HCT116 (cell line): ENCODE results near the gene DHODH. TPM values are rescaled to one million over a fixed set of nuclear protein-coding genes. Genes with fewer than 3 reads are reported as not detected.

Experiments
- ATAC-seq: fragments of 200-7000 bp; cut with Tn5 transposase; 2 replicates; pipeline ENCODE4 v1.9.1; 2020; ENCODE audit warnings: mild to moderate bottlenecking, moderate library complexity
- BruUV-seq: library from RNA; stranded (reverse); fragments of 400-500 nt; replicated peaks from 2 replicates; lab custom pipeline; 2021; lab: Mats Ljungman, UMichigan
- CTCF ChIA-PET: fragments of 300-600 bp; sonication (Branson Sonifier 250); formaldehyde crosslinking; loops from one replicate; lab custom pipeline; 2021; ENCODE audit warnings: antibody characterized with exemption; lab: Charles Lee
- POLR2A ChIA-PET: fragments of 300-600, 350-600 bp; sonication (Branson Sonifier 250); formaldehyde crosslinking; loops from one replicate; lab custom pipeline; 2021; ENCODE audit warnings: antibody characterized with exemption; lab: Charles Lee
- RAD21 ChIA-PET, 2 experiments: fragments of 300-600 bp; sonication (Branson Sonifier 250); formaldehyde crosslinking; loops; one replicate each; lab custom pipeline; 2023; ENCODE audit warnings: low total read pairs in 2 of 2; ENCODE audit not compliant: uncharacterized antibody in 2 of 2, unreplicated experiment in 2 of 2, low non-redundant PET in 1 of 2; lab: Charles Lee
- DNase-seq: peaks from one replicate; pipeline ENCODE4 v3.0.0-alpha.2; 2010; ENCODE audit warnings: low read depth, low spot score
- H2AFZ ChIP-seq: fragments of 200-600 bp; shearing (Covaris generic), sonication (generic); 2 replicates; pipeline ENCODE4 v1.6.1; 2017; ENCODE audit warnings: low read depth, mixed run types, mixed read lengths, antibody characterized with exemption, low read length; ENCODE audit not compliant: poor library complexity, severe bottlenecking
- H3K27ac ChIP-seq: 2 replicates; pipeline ENCODE4 v1.5.1; 2012; ENCODE audit warnings: low read depth, low read length
- H3K27me3 ChIP-seq: fragments of 200-600 bp; sonication (generic); 2 replicates; pipeline ENCODE4 v1.6.1; 2016; ENCODE audit warnings: mixed run types, low read length, mixed read lengths; ENCODE audit not compliant: insufficient read depth
- H3K36me3 ChIP-seq, 2 experiments: fragments of 200-500 bp in 1 of 2; fragments of 200-600 bp in 1 of 2; sonication (Bioruptor generic) in 1 of 2; sonication (generic) in 1 of 2; 2 replicates each; pipeline versions ENCODE4 v1.5.1 to v1.6.1; 2014 to 2016; ENCODE audit warnings: low read length in 2 of 2, inconsistent platforms in 1 of 2, mixed read lengths in 1 of 2, mixed run types in 1 of 2; ENCODE audit not compliant: insufficient read depth in 2 of 2, control insufficient read depth in 1 of 2
- H3K4me1 ChIP-seq, 2 experiments: fragments of 200-600 bp in 1 of 2; sonication (generic) in 1 of 2; 2 replicates each; pipeline versions ENCODE4 v1.5.1 to v1.6.1; 2012 to 2017; ENCODE audit warnings: low read length in 2 of 2, inconsistent platforms in 1 of 2, mild to moderate bottlenecking in 1 of 2, mixed read lengths in 1 of 2, mixed run types in 1 of 2, moderate library complexity in 1 of 2; ENCODE audit not compliant: insufficient read depth in 2 of 2, control insufficient read depth in 1 of 2
- H3K4me2 ChIP-seq: fragments of 200-600 bp; sonication (generic); 2 replicates; pipeline ENCODE4 v1.6.1; 2017; ENCODE audit warnings: mixed run types, low read length, mixed read lengths
- H3K4me3 ChIP-seq, 2 experiments: fragments of 200-600 bp in 1 of 2; sonication (generic) in 1 of 2; replicated peaks in 1 of 2; 2 replicates each; pipeline ENCODE4 v1.5.1; 2011 to 2016; ENCODE audit warnings: low read length in 2 of 2, control low read depth in 1 of 2, low read depth in 1 of 2, mild to moderate bottlenecking in 1 of 2, mixed read lengths in 1 of 2, mixed run types in 1 of 2
- H3K79me2 ChIP-seq: fragments of 200-600 bp; sonication (generic); 2 replicates; pipeline ENCODE4 v1.6.1; 2017; ENCODE audit warnings: mild to moderate bottlenecking, mixed run types, low read length, moderate library complexity, mixed read lengths; ENCODE audit not compliant: insufficient read depth
- H3K9ac ChIP-seq: fragments of 200-600 bp; sonication (generic); 2 replicates; pipeline ENCODE4 v1.6.1; 2016; ENCODE audit warnings: low read length, mixed read lengths
- H3K9me2 ChIP-seq: fragments of 200-600 bp; sonication (generic), shearing (Covaris generic); 2 replicates; pipeline ENCODE4 v1.6.1; 2017; ENCODE audit warnings: mixed run types, mild to moderate bottlenecking, moderate library complexity; ENCODE audit not compliant: insufficient read depth
- H3K9me3 ChIP-seq, 2 experiments: fragments of 200-500 bp in 1 of 2; fragments of 200-600 bp in 1 of 2; sonication (Bioruptor generic) in 1 of 2; sonication (generic) in 1 of 2; 2 replicates each; pipeline ENCODE4 v1.6.1; 2014 to 2017; ENCODE audit warnings: low read length in 2 of 2, mixed read lengths in 2 of 2, inconsistent platforms in 1 of 2, low read depth in 1 of 2, mild to moderate bottlenecking in 1 of 2, mixed run types in 1 of 2, moderate library complexity in 1 of 2; ENCODE audit not compliant: control insufficient read depth in 1 of 2, insufficient read depth in 1 of 2
- H4K20me1 ChIP-seq: fragments of 200-600 bp; sonication (generic), shearing (Covaris generic); 2 replicates; pipeline ENCODE4 v1.6.1; 2017; ENCODE audit warnings: mixed run types, mild to moderate bottlenecking, moderate library complexity; ENCODE audit not compliant: insufficient read depth
- CBX3 ChIP-seq: IDR thresholded peaks from 2 replicates; pipeline ENCODE4 v1.6.1; 2012; ENCODE audit warnings: low read depth
- CEBPB ChIP-seq: IDR thresholded peaks from 2 replicates; pipeline ENCODE4 v1.6.1; 2012; ENCODE audit warnings: low read depth
- ELF1 ChIP-seq: IDR thresholded peaks from 2 replicates; pipeline ENCODE4 v1.6.1; 2012; ENCODE audit warnings: low read depth, borderline replicate concordance
- EZH2phosphoT487 ChIP-seq: fragments of 200-600 bp; IDR thresholded peaks from 2 replicates; pipeline ENCODE4 v1.6.1; 2018; ENCODE audit warnings: antibody characterized with exemption, borderline replicate concordance
- FOSL1 ChIP-seq: IDR thresholded peaks from 2 replicates; pipeline ENCODE4 v1.6.1; 2012; ENCODE audit warnings: low read depth
- JUND ChIP-seq: IDR thresholded peaks from 2 replicates; pipeline ENCODE4 v1.6.1; 2012
- POLR2A ChIP-seq: IDR thresholded peaks from 2 replicates; pipeline ENCODE4 v1.7.0; 2011; ENCODE audit warnings: borderline replicate concordance; ENCODE audit not compliant: insufficient read depth, insufficient read length; ENCODE audit errors: extremely low read depth
- POLR2AphosphoS5 ChIP-seq: IDR thresholded peaks from 2 replicates; pipeline ENCODE4 v1.6.1; 2011; ENCODE audit warnings: mild to moderate bottlenecking, low read depth, low read length, moderate library complexity
- RAD21 ChIP-seq: IDR thresholded peaks from 2 replicates; pipeline ENCODE4 v1.6.1; 2012; ENCODE audit warnings: low read depth, mild to moderate bottlenecking
- SIN3A ChIP-seq: IDR thresholded peaks from 2 replicates; pipeline ENCODE4 v1.6.1; 2012; ENCODE audit warnings: low read depth
- SRF ChIP-seq: IDR thresholded peaks from 2 replicates; pipeline ENCODE4 v1.6.1; 2012; ENCODE audit warnings: low read depth
- TCF7L2 ChIP-seq: IDR thresholded peaks from 2 replicates; pipeline ENCODE4 v1.7.0; 2011; ENCODE audit warnings: borderline replicate concordance, inconsistent platforms; ENCODE audit not compliant: insufficient read depth, insufficient read length; ENCODE audit errors: extremely low read depth
- YY1 ChIP-seq: IDR thresholded peaks from 2 replicates; pipeline ENCODE4 v1.6.1; 2011; ENCODE audit warnings: low read length, low read depth, moderate library complexity, mild to moderate bottlenecking; ENCODE audit not compliant: insufficient replicate concordance; ENCODE audit errors: extremely low read depth
- ZFX ChIP-seq: fragments of 450-650 bp; IDR thresholded peaks from 2 replicates; pipeline ENCODE4 v1.6.1; 2017
- ZNF274 ChIP-seq: fragments of 200-500 bp; sonication (Bioruptor generic); IDR thresholded peaks from 2 replicates; pipeline ENCODE4 v1.6.1; 2014; ENCODE audit warnings: mild to moderate bottlenecking, low read depth, low read length, inconsistent platforms
- intact Hi-C: fragments of 100-400 bp; cut with micrococcal nuclease; formaldehyde crosslinking; loops from 2 replicates; pipeline ENCODE4 v1.10.0; 2022
- total RNA-seq: library from RNA; stranded (reverse); gene quantifications from one replicate; pipeline ENCODE4 v1.2.1, GENCODE V29; 2021; ENCODE audit not compliant: unreplicated experiment
- TF ChIP-seq, protein P1 (sequence below): IDR thresholded peaks from 2 replicates; pipeline ENCODE4 v1.6.1; 2012
- TF ChIP-seq, protein P2 (sequence below), 3 experiments: fragments of 200-600 bp in 1 of 3; sonication (generic) in 1 of 3; IDR thresholded peaks in 2 of 3; conservative IDR thresholded peaks in 1 of 3; 2 replicates each; pipeline ENCODE4 v1.5.1; 2012 to 2017; ENCODE audit warnings: low read depth in 2 of 3, low read length in 2 of 3, antibody characterized with exemption in 1 of 3, borderline replicate concordance in 1 of 3, control low read depth in 1 of 3, mild to moderate bottlenecking in 1 of 3, mixed read lengths in 1 of 3, mixed run types in 1 of 3, moderate library complexity in 1 of 3; ENCODE audit not compliant: insufficient read depth in 1 of 3
- TF ChIP-seq, protein P3 (sequence below): IDR thresholded peaks from 2 replicates; pipeline ENCODE4 v1.6.1; 2012
- TF ChIP-seq, protein P4 (sequence below): IDR thresholded peaks from 2 replicates; pipeline ENCODE4 v1.6.1; 2012; ENCODE audit warnings: low read depth

DHODH gene
- total RNA-seq, 1 experiment from 2014 or later: 22.1 TPM

DNA sequence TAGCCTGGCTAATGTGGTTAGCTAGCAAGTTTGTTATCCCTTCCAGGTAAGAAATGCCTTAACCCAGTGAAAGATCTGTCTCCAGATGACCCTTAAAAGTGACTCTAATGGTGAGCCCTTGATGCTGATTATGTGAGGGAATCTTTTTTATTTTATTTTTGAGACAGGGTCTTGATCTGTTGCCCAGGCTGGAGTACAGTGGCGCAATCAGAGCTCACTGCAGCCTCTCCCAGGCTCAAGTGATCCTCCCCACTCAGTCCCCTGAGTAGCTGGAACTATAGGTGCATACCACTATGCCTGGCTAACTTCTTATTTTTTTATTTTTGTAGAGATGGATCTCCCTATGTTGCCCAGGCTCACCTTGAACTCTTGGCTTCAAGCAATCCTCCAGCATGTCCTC lies 35.0 kb downstream of the DHODH start:
- RAD21 ChIA-PET: no interaction called here
- Histone ChIP-seq H3K27me3 (no peaks in the 10 kb centered on the region), H4K20me1 (no peaks in the 10 kb centered on the region), H3K4me1 (no peaks in the 10 kb centered on the region), H3K79me2 (no peaks in the 10 kb centered on the region), H3K9me2 (no peaks in the 10 kb centered on the region), H3K27ac (no peak overlapping the region), H3K4me3 (no peak overlapping the region), H3K9me3 (no peaks in the 10 kb centered on the region), H3K4me2 (no peak overlapping the region), H3K36me3 (no peaks in the 10 kb centered on the region), H2AFZ (no peak overlapping the region), H3K9ac (no peak overlapping the region)
- DNase-seq (no peak), ATAC-seq (no peak)
- intact Hi-C loops: no loop called here
- POLR2A ChIA-PET: no interaction called here
- CTCF ChIA-PET: no interaction called here
- BruUV-seq: no TSS peak
- TF ChIP-seq CBX3 (no peak), ELF1 (no peak), ZFX (no peak), RAD21 (no peak), TCF7L2 (no peak), POLR2AphosphoS5 (no peak), SIN3A (no peak), FOSL1 (no peak), YY1 (no peak), JUND (no peak), CEBPB (no peak), SRF (no peak), EZH2phosphoT487 (no peak), POLR2A (no peak), ZNF274 (no peak)
- TF ChIP-seq, protein P1, sequence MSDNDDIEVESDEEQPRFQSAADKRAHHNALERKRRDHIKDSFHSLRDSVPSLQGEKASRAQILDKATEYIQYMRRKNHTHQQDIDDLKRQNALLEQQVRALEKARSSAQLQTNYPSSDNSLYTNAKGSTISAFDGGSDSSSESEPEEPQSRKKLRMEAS: no peak
- TF ChIP-seq, protein P2, sequence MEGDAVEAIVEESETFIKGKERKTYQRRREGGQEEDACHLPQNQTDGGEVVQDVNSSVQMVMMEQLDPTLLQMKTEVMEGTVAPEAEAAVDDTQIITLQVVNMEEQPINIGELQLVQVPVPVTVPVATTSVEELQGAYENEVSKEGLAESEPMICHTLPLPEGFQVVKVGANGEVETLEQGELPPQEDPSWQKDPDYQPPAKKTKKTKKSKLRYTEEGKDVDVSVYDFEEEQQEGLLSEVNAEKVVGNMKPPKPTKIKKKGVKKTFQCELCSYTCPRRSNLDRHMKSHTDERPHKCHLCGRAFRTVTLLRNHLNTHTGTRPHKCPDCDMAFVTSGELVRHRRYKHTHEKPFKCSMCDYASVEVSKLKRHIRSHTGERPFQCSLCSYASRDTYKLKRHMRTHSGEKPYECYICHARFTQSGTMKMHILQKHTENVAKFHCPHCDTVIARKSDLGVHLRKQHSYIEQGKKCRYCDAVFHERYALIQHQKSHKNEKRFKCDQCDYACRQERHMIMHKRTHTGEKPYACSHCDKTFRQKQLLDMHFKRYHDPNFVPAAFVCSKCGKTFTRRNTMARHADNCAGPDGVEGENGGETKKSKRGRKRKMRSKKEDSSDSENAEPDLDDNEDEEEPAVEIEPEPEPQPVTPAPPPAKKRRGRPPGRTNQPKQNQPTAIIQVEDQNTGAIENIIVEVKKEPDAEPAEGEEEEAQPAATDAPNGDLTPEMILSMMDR (IDR thresholded peaks at IDR 0.05 in 2 of 3, conservative IDR thresholded peaks at IDR 0.05 in 1 of 3; ENCODE audit: borderline replicate concordance in 1 of 3, insufficient read depth in 1 of 3, low read depth in 2 of 3, low read length in 2 of 3): no peak
- TF ChIP-seq, protein P3, sequence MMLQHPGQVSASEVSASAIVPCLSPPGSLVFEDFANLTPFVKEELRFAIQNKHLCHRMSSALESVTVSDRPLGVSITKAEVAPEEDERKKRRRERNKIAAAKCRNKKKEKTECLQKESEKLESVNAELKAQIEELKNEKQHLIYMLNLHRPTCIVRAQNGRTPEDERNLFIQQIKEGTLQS: no peak
- TF ChIP-seq, protein P4, sequence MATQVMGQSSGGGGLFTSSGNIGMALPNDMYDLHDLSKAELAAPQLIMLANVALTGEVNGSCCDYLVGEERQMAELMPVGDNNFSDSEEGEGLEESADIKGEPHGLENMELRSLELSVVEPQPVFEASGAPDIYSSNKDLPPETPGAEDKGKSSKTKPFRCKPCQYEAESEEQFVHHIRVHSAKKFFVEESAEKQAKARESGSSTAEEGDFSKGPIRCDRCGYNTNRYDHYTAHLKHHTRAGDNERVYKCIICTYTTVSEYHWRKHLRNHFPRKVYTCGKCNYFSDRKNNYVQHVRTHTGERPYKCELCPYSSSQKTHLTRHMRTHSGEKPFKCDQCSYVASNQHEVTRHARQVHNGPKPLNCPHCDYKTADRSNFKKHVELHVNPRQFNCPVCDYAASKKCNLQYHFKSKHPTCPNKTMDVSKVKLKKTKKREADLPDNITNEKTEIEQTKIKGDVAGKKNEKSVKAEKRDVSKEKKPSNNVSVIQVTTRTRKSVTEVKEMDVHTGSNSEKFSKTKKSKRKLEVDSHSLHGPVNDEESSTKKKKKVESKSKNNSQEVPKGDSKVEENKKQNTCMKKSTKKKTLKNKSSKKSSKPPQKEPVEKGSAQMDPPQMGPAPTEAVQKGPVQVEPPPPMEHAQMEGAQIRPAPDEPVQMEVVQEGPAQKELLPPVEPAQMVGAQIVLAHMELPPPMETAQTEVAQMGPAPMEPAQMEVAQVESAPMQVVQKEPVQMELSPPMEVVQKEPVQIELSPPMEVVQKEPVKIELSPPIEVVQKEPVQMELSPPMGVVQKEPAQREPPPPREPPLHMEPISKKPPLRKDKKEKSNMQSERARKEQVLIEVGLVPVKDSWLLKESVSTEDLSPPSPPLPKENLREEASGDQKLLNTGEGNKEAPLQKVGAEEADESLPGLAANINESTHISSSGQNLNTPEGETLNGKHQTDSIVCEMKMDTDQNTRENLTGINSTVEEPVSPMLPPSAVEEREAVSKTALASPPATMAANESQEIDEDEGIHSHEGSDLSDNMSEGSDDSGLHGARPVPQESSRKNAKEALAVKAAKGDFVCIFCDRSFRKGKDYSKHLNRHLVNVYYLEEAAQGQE: no peak
